Thyroid gland (tissue), 4 donors: Measurements from ENCODE around the gene SH3RF3. TPM values are rescaled to one million over a fixed set of nuclear protein-coding genes. Genes with fewer than 3 reads are reported as not detected.

Experiments
- DNase-seq, 2 donors: peaks; one replicate each; pipeline ENCODE4 v3.0.0-alpha.2; 2019
- H3K27ac ChIP-seq, 3 donors: fragments of 200-600 bp; sonication (generic); 1 replicate in 2 of 3; 2 replicates in 1 of 3; pipeline ENCODE4 v1.5.1; 2016 to 2019; ENCODE audit warnings: mild to moderate bottlenecking in 1 of 3, moderate library complexity in 1 of 3
- H3K27me3 ChIP-seq: fragments of 200-600 bp; sonication (generic); one replicate; pipeline ENCODE4 v1.5.1; 2019
- H3K36me3 ChIP-seq, 2 donors: fragments of 200-600 bp; sonication (generic); one replicate each; pipeline ENCODE4 v1.5.1; 2016 to 2019
- H3K4me1 ChIP-seq, 2 donors: fragments of 200-600 bp; sonication (generic); one replicate each; pipeline ENCODE4 v1.5.1; 2017 to 2019
- H3K4me3 ChIP-seq, 3 donors: fragments of 200-600 bp; sonication (generic); replicated peaks in 1 of 3; 1 replicate in 2 of 3; 2 replicates in 1 of 3; pipeline ENCODE4 v1.5.1; 2016; ENCODE audit warnings: mild to moderate bottlenecking in 1 of 3
- H3K9me3 ChIP-seq: fragments of 200-600 bp; sonication (generic); one replicate; pipeline ENCODE4 v1.5.1; 2017
- CTCF ChIP-seq, 6 experiments: fragments of 200-600 bp in 3 of 6; fragments of 450-650 bp in 3 of 6; sonication (generic) in 3 of 6; IDR thresholded peaks; one replicate each; pipeline ENCODE4 v1.5.1; 2016 to 2019; ENCODE audit warnings: antibody characterized with exemption in 6 of 6, mild to moderate bottlenecking in 2 of 6, inconsistent platforms in 1 of 6, moderate library complexity in 1 of 6
- POLR2A ChIP-seq, 2 donors: fragments of 450-650 bp; IDR thresholded peaks; one replicate each; pipeline ENCODE4 v1.6.1; 2017; ENCODE audit warnings: antibody characterized with exemption in 2 of 2, mild to moderate bottlenecking in 2 of 2, moderate library complexity in 1 of 2
- WGBS, 2 donors: methylation state at CpG; one replicate each; pipeline ENCODE4 v1.1.5; 2017; 5-methylcytosine and 5-hydroxymethylcytosine counted together
- intact Hi-C: fragments of 100-400 bp; cut with DNase I; formaldehyde crosslinking; loops from one replicate; pipeline ENCODE4 v1.15.1; 2023
- total RNA-seq, 4 donors: library from RNA; depleted of rRNA; stranded (reverse); fragments of >200 nt; gene quantifications; one replicate each; pipeline ENCODE4 v1.2.3, GENCODE V29; 2016

SH3RF3 gene
- total RNA-seq, 4 donors from 2014 or later: 2.1 to 7.4 (median 2.8) TPM

DNA sequence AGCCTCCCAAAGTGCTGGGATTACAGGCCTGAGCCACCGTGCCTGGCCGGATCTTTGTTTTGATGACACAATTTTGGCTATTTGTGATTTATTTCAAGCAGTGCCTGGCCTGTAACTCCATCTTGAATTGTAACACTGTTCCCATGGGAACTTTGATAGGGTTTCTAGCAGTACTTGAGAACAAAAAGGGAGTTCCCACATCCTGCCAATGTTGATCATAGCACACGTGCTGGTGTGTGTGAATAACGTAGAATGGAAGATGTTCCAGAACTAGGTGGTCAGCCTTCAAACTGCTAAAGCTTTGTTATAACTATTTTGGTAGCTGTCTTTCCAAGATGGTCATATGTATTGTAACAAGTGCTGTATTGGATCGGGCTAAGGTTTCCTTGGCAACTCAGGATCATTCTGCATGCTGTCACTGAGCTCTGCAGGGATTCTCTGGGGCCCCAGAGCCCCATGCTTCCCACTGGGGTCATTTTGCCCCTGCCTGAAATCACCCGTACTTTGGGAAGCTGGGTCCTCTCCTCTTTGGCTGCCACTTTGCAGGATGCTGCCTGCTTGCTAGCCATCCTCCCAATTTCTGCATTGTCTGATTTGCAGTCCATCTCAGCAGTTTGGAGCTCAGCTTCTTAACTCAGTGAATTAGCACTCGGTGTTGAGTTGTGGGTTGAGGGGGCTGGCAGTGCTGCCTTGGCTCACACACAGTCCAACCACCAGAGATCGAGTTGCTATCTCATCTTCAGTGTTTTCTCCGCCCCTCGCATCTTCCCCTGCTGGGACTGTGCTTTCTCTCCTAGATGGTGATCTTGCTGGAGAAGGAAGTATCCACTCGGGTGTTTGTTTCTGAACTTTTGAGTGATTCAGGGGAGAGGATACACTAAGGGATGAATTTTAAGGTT lies 26.8 kb downstream of the SH3RF3 start:
- WGBS, 2 donors: 72 to 74% methylated on average over 10 to 11 of the region's 11 CpGs
- H3K4me1 ChIP-seq: peaks cover 0 to 6% of the 10 kb centered on the region in 2 donors
- no peak overlapping the region for H3K27ac ChIP-seq
- DNase-seq: no peak
- no peaks in the 10 kb centered on the region for H3K9me3 ChIP-seq
- no peak for TF ChIP-seq POLR2A (IDR thresholded peaks at IDR 0.05)
- no peak for TF ChIP-seq CTCF (IDR thresholded peaks at IDR 0.05)
- no peak overlapping the region for H3K4me3 ChIP-seq
- intact Hi-C loops: no loop called here
- H3K27me3 ChIP-seq: no peaks in the 10 kb centered on the region
- no peaks in the 10 kb centered on the region for H3K36me3 ChIP-seq

GRCh38 chr2:109157563-109158105 lies 28.6 kb downstream of the SH3RF3 start:
- Histone ChIP-seq H3K27ac (no peak overlapping the region), H3K4me3 (no peak overlapping the region), H3K4me1 (peaks cover 0 to 6% of the 10 kb centered on the region in 2 donors), H3K27me3 (no peaks in the 10 kb centered on the region), H3K9me3 (no peaks in the 10 kb centered on the region), H3K36me3 (no peaks in the 10 kb centered on the region)
- no peak for DNase-seq
- 86 to 89% methylated on average over 5 of the region's 5 CpGs for WGBS, 2 donors
- TF ChIP-seq POLR2A (IDR thresholded peaks at IDR 0.05): no peak
- TF ChIP-seq CTCF (IDR thresholded peaks at IDR 0.05): no peak
- intact Hi-C loops: no loop called here

DNA sequence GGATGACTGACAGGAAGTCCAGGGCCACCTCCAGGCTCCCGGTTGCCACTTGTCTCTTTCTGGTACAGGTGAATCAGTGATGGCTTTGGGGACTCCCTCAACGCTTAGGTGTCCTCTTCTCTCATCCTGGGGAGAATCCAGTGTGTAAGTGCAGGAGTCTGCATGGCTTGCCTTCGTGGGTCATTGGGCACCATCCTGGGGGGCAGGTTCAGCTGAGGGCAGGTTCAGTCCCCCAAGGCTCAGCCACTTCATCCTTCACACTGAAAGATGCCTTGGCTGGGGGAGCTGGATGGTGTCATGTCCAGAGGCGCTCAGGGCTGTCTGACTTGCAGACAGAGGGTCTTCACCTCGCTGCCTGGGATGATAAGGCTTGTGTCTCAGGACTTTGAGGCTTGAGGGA lies 29.2 kb downstream of the SH3RF3 start:
- no peaks in the 10 kb centered on the region for H3K36me3 ChIP-seq
- H3K4me3 ChIP-seq: no peak overlapping the region
- WGBS, 2 donors: 85 to 100% methylated on average over 2 to 4 of the region's 5 CpGs
- TF ChIP-seq POLR2A (IDR thresholded peaks at IDR 0.05) (no peak), CTCF (IDR thresholded peaks at IDR 0.05) (no peak)
- H3K27ac ChIP-seq: no peak overlapping the region
- H3K4me1 ChIP-seq: peaks cover 0 to 6% of the 10 kb centered on the region in 2 donors
- no peak for DNase-seq
- intact Hi-C loops: no loop called here
- no peaks in the 10 kb centered on the region for H3K27me3 ChIP-seq
- H3K9me3 ChIP-seq: no peaks in the 10 kb centered on the region

DNA sequence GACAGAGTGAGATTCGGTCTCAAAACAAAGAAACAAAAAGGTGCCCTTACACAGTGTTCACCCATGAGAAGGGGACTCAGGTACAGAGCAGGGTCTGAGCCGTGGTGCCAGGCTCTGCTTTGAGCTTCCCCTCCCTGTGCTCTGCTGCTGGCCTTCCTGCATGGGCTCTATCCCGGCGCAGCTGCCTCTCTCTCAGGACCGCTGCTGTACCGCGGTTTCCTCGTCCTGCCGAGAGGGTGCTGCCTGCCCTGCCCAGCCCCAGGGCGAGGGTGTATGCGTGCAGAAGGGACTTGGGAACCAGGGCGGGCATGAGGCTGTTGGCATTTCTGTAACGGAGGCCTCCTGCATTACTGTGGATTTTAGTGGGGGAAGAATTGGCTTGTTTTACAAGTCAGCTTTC lies 30.1 kb downstream of the SH3RF3 start:
- Histone ChIP-seq H3K9me3 (no peaks in the 10 kb centered on the region), H3K4me3 (no peak overlapping the region), H3K27me3 (no peaks in the 10 kb centered on the region), H3K4me1 (peaks cover 0 to 7% of the 10 kb centered on the region in 2 donors), H3K36me3 (no peaks in the 10 kb centered on the region), H3K27ac (no peak overlapping the region)
- no peak for DNase-seq
- 95 to 98% methylated on average over 12 to 13 of the region's 13 CpGs for WGBS, 2 donors
- TF ChIP-seq POLR2A (IDR thresholded peaks at IDR 0.05): no peak
- TF ChIP-seq CTCF (IDR thresholded peaks at IDR 0.05): no peak
- intact Hi-C loops: no loop called here
